Vagina (tissue), 2 donors: ENCODE data around the gene SPATA1. TPM values are rescaled to one million over a fixed set of nuclear protein-coding genes. Genes with fewer than 3 reads are reported as not detected.

Source experiments
- DNase-seq, 2 donors: peaks; one replicate each; pipeline ENCODE4 v3.0.0-alpha.2; 2017; ENCODE audit errors: extremely low spot score in 2 of 2
- H3K27ac ChIP-seq: fragments of 200-600 bp; sonication (generic); one replicate; pipeline ENCODE4 v1.5.1; 2019
- H3K27me3 ChIP-seq: fragments of 200-600 bp; sonication (generic); one replicate; pipeline ENCODE4 v1.5.1; 2019
- H3K36me3 ChIP-seq, 2 donors: fragments of 200-600 bp; sonication (generic); one replicate each; pipeline ENCODE4 v1.5.1; 2017 to 2019
- H3K4me1 ChIP-seq: fragments of 200-600 bp; sonication (generic); one replicate; pipeline ENCODE4 v1.5.1; 2019
- H3K4me3 ChIP-seq, 2 donors: fragments of 200-600 bp; sonication (generic); 1 replicate in 1 of 2; 2 replicates in 1 of 2; pipeline ENCODE4 v1.5.1; 2016 to 2019
- H3K9me3 ChIP-seq: fragments of 200-600 bp; sonication (generic); one replicate; pipeline ENCODE4 v1.5.1; 2019
- POLR2A ChIP-seq, 2 donors: fragments of 450-650 bp; IDR thresholded peaks; one replicate each; pipeline ENCODE4 v1.6.1; 2017; ENCODE audit warnings: antibody characterized with exemption in 2 of 2, mild to moderate bottlenecking in 2 of 2, moderate library complexity in 2 of 2
- POLR2AphosphoS5 ChIP-seq, 2 donors: sonication (generic); formaldehyde crosslinking; IDR thresholded peaks; one replicate each; pipeline ENCODE4 v1.9.0; 2017; ENCODE audit warnings: antibody characterized with exemption in 2 of 2, mild to moderate bottlenecking in 2 of 2, low read depth in 1 of 2; ENCODE audit not compliant: insufficient read depth in 1 of 2
- intact Hi-C: fragments of 100-400 bp; cut with DNase I; formaldehyde crosslinking; loops from one replicate; pipeline ENCODE4 v1.15.1; 2023
- total RNA-seq: library from RNA; depleted of rRNA; stranded (reverse); fragments of >200 nt; gene quantifications from one replicate; pipeline ENCODE4 v1.2.3, GENCODE V29; 2016
- TF ChIP-seq, protein P1 (sequence below), 3 experiments: fragments of 450-650 bp in 2 of 3; fragments of 200-600 bp in 1 of 3; sonication (generic) in 1 of 3; IDR thresholded peaks; one replicate each; pipeline ENCODE4 v1.5.1; 2017 to 2019; ENCODE audit warnings: antibody characterized with exemption in 3 of 3, mild to moderate bottlenecking in 2 of 3, moderate library complexity in 2 of 3

Gene SPATA1, protein sequence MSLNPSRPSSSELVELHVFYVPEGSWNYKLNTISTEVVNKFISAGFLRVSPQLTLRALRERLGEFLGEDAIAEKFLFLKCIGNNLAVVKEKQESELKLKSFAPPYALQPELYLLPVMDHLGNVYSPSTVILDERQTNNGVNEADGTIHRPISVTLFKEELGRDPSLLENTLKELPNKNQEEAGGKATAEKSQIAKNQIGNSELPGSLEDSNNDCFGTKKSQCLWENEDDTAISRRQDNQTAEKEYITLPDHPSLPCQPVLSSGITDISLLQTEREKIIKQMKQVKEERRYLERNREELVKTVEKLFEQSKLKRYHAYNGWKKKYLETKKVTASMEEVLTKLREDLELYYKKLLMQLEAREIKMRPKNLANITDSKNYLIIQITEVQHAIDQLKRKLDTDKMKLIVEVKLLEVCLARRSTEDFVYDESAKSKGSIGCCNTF
- total RNA-seq = 0.25 TPM

DNA sequence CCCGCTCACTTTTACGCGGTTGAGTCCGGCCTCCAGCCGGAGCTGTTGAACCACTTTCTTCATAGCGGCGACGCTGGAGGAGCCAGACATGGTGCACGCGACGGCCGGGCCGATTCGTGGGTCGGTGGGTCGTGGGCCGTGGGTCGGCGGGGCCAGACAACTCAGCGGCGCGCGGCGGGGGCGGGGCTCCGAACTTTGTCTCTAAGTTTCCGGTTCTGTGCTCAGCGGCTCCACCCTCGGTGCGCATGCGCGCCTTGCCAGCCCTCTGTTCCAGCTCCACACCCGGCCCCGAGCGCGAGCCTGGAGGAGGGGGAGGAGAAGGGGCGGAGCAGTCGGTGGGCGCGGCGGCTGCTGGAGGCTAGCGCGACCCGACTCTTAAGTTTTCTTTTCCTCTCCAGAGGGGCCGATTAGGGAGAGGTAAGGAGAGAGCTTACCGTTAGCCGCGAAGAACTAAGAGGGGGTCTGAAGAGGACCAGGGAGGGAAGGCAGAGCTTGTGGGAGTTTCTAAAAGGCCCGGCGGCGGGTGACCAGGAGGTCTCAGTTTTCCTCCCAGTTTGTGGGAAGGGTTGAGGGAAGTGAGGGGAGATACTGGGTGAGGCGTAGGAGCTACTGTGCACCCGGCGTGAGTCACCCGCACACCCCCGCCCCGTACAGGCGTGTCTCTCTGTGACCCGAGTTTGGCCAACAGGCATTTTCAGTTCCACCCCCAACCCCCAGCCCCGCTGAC lies at the start of gene SPATA1, which contains the start of gene GNG5:
SPATA1 (plus strand) TSS at position 385 of the 727 bp plus-strand sequence. CDS start 9,974 bp downstream, outside the sequence.
GNG5 (minus strand) TSS at position 580 of the 727 bp plus-strand sequence; CDS start at position 90, 490 bp downstream.
- Histone ChIP-seq H3K9me3 (no peaks in the 10 kb centered on the region), H3K27ac (peak within 1 kb of the TSS; percentile 95), H3K4me3 (peak within 1 kb of the TSS; percentile 62 to 90), H3K27me3 (no peaks in the 10 kb centered on the region), H3K36me3 (no peaks in the 10 kb centered on the region), H3K4me1 (peaks cover 37% of the 10 kb centered on the region)
- peak; percentile 97 for DNase-seq
- intact Hi-C loops = loop anchor here (10.0 kb wide), 1 partner anchor 749 kb away; the partner anchor contains the start of gene C1orf52
- TF ChIP-seq POLR2A (IDR thresholded peaks at IDR 0.05) (peak in 1 of 2 donors; percentile 63), POLR2AphosphoS5 (IDR thresholded peaks at IDR 0.05; ENCODE audit: insufficient read depth in 1 of 2, low read depth in 1 of 2) (peak; percentile 76 to 96)
- TF ChIP-seq, protein P1, sequence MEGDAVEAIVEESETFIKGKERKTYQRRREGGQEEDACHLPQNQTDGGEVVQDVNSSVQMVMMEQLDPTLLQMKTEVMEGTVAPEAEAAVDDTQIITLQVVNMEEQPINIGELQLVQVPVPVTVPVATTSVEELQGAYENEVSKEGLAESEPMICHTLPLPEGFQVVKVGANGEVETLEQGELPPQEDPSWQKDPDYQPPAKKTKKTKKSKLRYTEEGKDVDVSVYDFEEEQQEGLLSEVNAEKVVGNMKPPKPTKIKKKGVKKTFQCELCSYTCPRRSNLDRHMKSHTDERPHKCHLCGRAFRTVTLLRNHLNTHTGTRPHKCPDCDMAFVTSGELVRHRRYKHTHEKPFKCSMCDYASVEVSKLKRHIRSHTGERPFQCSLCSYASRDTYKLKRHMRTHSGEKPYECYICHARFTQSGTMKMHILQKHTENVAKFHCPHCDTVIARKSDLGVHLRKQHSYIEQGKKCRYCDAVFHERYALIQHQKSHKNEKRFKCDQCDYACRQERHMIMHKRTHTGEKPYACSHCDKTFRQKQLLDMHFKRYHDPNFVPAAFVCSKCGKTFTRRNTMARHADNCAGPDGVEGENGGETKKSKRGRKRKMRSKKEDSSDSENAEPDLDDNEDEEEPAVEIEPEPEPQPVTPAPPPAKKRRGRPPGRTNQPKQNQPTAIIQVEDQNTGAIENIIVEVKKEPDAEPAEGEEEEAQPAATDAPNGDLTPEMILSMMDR (IDR thresholded peaks at IDR 0.05) = no peak

DNA sequence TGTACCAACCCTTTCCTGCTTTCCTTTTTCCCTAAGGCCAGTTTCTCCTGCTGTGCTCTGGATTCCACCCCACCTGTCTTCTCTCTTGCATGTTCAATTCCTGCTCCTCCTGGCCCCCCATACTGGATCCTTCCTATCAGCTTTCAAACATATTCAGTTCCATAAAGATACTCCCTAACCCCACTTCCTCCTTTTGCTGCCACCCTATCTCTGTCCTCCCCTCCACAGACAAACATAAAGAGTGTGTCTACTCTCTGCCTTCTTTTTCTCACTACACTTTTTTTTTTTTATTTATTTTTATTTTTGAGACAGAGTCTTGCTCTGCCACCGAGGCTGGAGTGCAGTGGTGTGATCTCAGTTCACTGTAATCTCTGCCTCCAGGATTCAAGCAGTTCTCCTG lies 44.1 kb upstream of the SPATA1 start:
- no peak for DNase-seq
- intact Hi-C loops = no loop called here
- Histone ChIP-seq H3K27me3 (no peaks in the 10 kb centered on the region), H3K4me3 (no peak overlapping the region), H3K36me3 (no peaks in the 10 kb centered on the region), H3K4me1 (no peaks in the 10 kb centered on the region), H3K27ac (no peak overlapping the region), H3K9me3 (no peaks in the 10 kb centered on the region)
- TF ChIP-seq POLR2AphosphoS5 (IDR thresholded peaks at IDR 0.05; ENCODE audit: insufficient read depth in 1 of 2, low read depth in 1 of 2) = no peak

- DNase-seq = no peak
- no peaks in the 10 kb centered on the region for H3K27me3 ChIP-seq
- H3K36me3 ChIP-seq = no peaks in the 10 kb centered on the region
- H3K9me3 ChIP-seq = no peaks in the 10 kb centered on the region
- no peak for TF ChIP-seq POLR2AphosphoS5 (IDR thresholded peaks at IDR 0.05; ENCODE audit: insufficient read depth in 1 of 2, low read depth in 1 of 2)
- TF ChIP-seq POLR2A (IDR thresholded peaks at IDR 0.05) = no peak
- TF ChIP-seq, protein P1 (IDR thresholded peaks at IDR 0.05) = no peak
- no peak overlapping the region for H3K27ac ChIP-seq
- no peak overlapping the region for H3K4me3 ChIP-seq
- intact Hi-C loops = no loop called here
- no peaks in the 10 kb centered on the region for H3K4me1 ChIP-seq
Observed at GRCh38 chr1:84467298-84467697, 38.9 kb upstream of the SPATA1 start.

DNA sequence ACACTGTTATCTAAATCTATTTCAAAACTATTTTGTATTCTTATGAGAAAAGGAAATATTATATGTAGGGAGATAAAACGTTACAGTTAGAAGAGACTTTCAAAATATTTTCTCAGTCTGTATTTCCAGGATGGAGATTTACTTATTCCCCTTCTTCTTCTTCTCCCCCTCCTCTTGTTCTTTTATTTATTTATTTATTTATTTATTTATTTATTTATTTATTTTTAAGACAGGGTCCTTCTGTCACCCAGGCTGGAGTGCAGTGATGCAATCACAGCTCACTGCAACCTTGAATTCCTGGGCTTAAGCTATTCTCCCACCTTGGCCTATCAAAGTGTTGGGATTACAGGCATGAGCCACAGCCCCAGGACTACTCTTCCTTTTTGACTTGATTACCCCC lies 30.0 kb upstream of the SPATA1 start:
- Histone ChIP-seq H3K27ac (no peak overlapping the region), H3K27me3 (no peaks in the 10 kb centered on the region), H3K4me3 (no peak overlapping the region), H3K4me1 (peaks cover 14% of the 10 kb centered on the region), H3K9me3 (no peaks in the 10 kb centered on the region), H3K36me3 (no peaks in the 10 kb centered on the region)
- DNase-seq = no peak
- no peak for TF ChIP-seq POLR2A (IDR thresholded peaks at IDR 0.05)
- TF ChIP-seq, protein P1 (IDR thresholded peaks at IDR 0.05) = no peak
- TF ChIP-seq POLR2AphosphoS5 (IDR thresholded peaks at IDR 0.05; ENCODE audit: insufficient read depth in 1 of 2, low read depth in 1 of 2) = no peak
- intact Hi-C loops = no loop called here
